ENCODE measurements around the gene ANTXRL. TPM values are rescaled to one million over a fixed set of nuclear protein-coding genes. Genes with fewer than 3 reads are reported as not detected.

Gene ANTXRL
- total RNA-seq, 1 donor from 2014 or later, result not detected

- no peaks in the 10 kb centered on the region for H3K27me3 ChIP-seq
- no peak overlapping the region for H3K27ac ChIP-seq
- intact Hi-C loops (cut with DNase I), result no loop called here
- no peaks in the 10 kb centered on the region for H3K36me3 ChIP-seq
- H3K9me3 ChIP-seq, result no peaks in the 10 kb centered on the region
- DNase-seq (ENCODE audit: low spot score in 2 of 2), result no peak
- TF ChIP-seq CTCF (IDR thresholded peaks at IDR 0.05), result no peak
- H3K4me3 ChIP-seq, result no peak overlapping the region
- peaks cover 0 to 8% of the 10 kb centered on the region in 2 donors for H3K4me1 ChIP-seq
Observed at GRCh38 chr10:46250481-46250880, 36.3 kb upstream of the ANTXRL start.

GRCh38 chr10:46250898-46251856, 35.6 kb upstream of the ANTXRL start:
- intact Hi-C loops (cut with DNase I), result no loop called here
- H3K9me3 ChIP-seq, result no peaks in the 10 kb centered on the region
- peaks cover 4 to 15% of the 10 kb centered on the region in 2 donors for H3K4me1 ChIP-seq
- H3K27me3 ChIP-seq, result no peaks in the 10 kb centered on the region
- DNase-seq (ENCODE audit: low spot score in 2 of 2), result peak in 1 of 2 donors; percentile 51
- TF ChIP-seq CTCF (IDR thresholded peaks at IDR 0.05), result no peak
- no peak overlapping the region for H3K27ac ChIP-seq
- no peak overlapping the region for H3K4me3 ChIP-seq
- H3K36me3 ChIP-seq, result no peaks in the 10 kb centered on the region

- no peaks in the 10 kb centered on the region for H3K9me3 ChIP-seq
- no peaks in the 10 kb centered on the region for H3K27me3 ChIP-seq
- no peak overlapping the region for H3K27ac ChIP-seq
- no peak overlapping the region for H3K4me3 ChIP-seq
- intact Hi-C loops (cut with DNase I), result loop anchor here (2.0 kb wide), 1 partner anchor 31 kb away; no protein-coding TSS in a partner anchor
- peak in 1 of 2 donors; percentile 53 for DNase-seq (ENCODE audit: low spot score in 2 of 2)
- no peak for TF ChIP-seq CTCF (IDR thresholded peaks at IDR 0.05)
- H3K4me1 ChIP-seq, result peaks cover 7 to 19% of the 10 kb centered on the region in 2 donors
- no peaks in the 10 kb centered on the region for H3K36me3 ChIP-seq
Observed at GRCh38 chr10:46251857-46252847, 34.6 kb upstream of the ANTXRL start.

DNA sequence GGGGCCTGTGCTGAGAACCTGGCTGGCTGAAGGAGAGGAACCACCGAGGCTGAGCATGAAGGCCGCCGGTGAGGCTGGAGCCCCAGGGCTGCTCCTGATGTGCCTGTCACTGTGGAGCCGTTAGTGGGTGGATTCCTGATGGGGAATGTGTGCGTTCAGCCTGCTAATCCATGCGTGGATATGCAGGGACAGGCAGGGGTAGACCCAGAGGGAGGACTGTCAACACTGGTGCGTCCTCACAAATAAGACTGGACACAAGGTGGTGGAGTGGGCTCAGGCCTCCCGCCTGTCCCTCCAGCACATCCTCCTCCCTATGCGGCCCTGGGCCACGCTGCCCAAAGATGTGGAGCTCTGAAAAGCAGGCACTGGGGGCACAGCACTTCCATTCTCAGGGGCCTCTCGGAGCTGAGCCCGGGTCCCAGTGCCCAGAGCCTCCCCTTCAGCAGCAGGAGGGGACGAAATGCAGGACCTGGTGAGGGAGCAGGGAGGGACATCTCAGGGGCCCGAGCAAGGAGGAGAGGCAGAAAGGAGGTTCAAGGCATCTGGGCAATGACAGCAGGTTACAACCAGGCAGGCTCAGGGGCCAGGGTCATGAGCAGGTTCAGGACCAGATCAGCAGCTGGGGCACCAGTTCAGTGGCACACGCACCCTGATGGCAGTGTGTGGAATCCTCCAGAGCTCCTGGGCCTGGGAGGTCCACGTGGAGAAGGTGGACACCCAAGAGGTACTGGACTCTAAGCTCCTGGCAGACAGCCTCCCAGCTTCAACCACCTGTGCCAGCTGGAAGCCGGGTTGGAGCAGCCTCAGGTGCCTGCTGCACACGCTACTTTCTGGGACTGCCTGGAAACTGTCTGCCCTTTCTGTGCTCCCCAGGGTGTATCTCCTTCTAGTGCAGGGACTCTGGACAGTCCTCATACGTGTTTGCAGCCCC, 33.5 kb upstream of the ANTXRL start:
- peak in 1 of 2 donors; percentile 60 for DNase-seq (ENCODE audit: low spot score in 2 of 2)
- Histone ChIP-seq H3K9me3 (no peaks in the 10 kb centered on the region), H3K27me3 (no peaks in the 10 kb centered on the region), H3K36me3 (no peaks in the 10 kb centered on the region), H3K4me3 (no peak overlapping the region), H3K27ac (no peak overlapping the region), H3K4me1 (peaks cover 7 to 25% of the 10 kb centered on the region in 2 donors)
- TF ChIP-seq CTCF (IDR thresholded peaks at IDR 0.05), result no peak
- intact Hi-C loops (cut with DNase I), result loop anchor here (2.0 kb wide), 1 partner anchor 29 kb away; no protein-coding TSS in a partner anchor
